SK-N-MC (cell line): ENCODE results near the gene PTGES2.

Experiments
- FOXP2 ChIP-seq: optimal IDR thresholded peaks from 2 replicates; pipeline ENCODE3; 2011; ENCODE audit warnings: mild to moderate bottlenecking, moderate library complexity; ENCODE audit not compliant: insufficient read depth; ENCODE audit errors: extremely low read length, control extremely low read depth
- POLR2AphosphoS5 ChIP-seq: IDR thresholded peaks from 2 replicates; pipeline ENCODE4 v1.6.1; 2012; ENCODE audit warnings: mild to moderate bottlenecking, low read depth, low read length, borderline replicate concordance

DNA sequence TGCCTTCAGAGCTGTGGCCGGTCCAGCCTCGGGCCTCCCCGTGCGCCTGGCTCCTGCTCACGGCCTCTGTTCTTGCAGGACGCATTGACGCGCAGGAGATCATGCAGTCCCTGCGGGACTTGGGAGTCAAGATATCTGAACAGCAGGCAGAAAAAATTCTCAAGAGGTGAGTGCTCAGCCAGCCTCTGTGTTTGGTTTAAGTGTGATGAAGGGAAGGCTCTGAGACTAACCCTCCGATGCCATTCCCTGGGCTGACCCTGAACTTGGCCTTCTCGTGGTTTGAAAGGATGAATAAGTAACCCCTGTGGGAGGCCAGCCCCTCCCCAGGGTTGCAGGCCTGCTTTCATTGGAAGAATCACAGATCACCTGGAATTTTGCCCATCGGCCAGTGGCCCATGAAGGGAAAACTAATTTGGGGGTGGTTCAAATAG, 26.3 kb downstream of the PTGES2 start:
- TF ChIP-seq POLR2AphosphoS5 (no peak), FOXP2 (no peak)
